WTC11 (cell line): Measurements from ENCODE around the gene KIAA0753. TPM values are rescaled to one million over a fixed set of nuclear protein-coding genes. Genes with fewer than 3 reads are reported as not detected.

Experiments used
- ATAC-seq: fragments of 200-7000 bp; cut with Tn5 transposase; 2 replicates; pipeline ENCODE4 v1.10.0; 2021; ENCODE audit warnings: mild to moderate bottlenecking, moderate library complexity
- CTCF ChIA-PET: fragments of 300-600 bp; sonication (Branson Sonifier 250); formaldehyde crosslinking; loops from one replicate; lab custom pipeline; 2021; ENCODE audit warnings: antibody characterized with exemption; lab: Charles Lee
- POLR2A ChIA-PET: fragments of 350-600 bp; sonication (Branson Sonifier 250); formaldehyde crosslinking; loops from one replicate; lab custom pipeline; 2021; ENCODE audit warnings: antibody characterized with exemption; lab: Charles Lee
- DNase-seq: peaks from one replicate; pipeline ENCODE4 v3.0.0; 2021; ENCODE audit warnings: low spot score
- H3K27ac Mint-ChIP-seq: 2 replicates; pipeline ENCODE4 v1.8.0; 2021; ENCODE audit warnings: mixed read lengths
- H3K27me3 Mint-ChIP-seq: 2 replicates; pipeline ENCODE4 v1.8.0; 2021; ENCODE audit warnings: low read depth, mild to moderate bottlenecking, moderate library complexity, mixed read lengths
- H3K36me3 Mint-ChIP-seq: 2 replicates; pipeline ENCODE4 v1.8.0; 2021; ENCODE audit warnings: mixed read lengths
- H3K4me1 Mint-ChIP-seq: 2 replicates; pipeline ENCODE4 v1.8.0; 2022; ENCODE audit warnings: mixed read lengths
- H3K4me3 Mint-ChIP-seq: 2 replicates; pipeline ENCODE4 v1.8.0; 2021; ENCODE audit warnings: mild to moderate bottlenecking, moderate library complexity, mixed read lengths
- H3K9me3 Mint-ChIP-seq: 2 replicates; pipeline ENCODE4 v1.8.0; 2021; ENCODE audit warnings: mixed read lengths
- CDX4 ChIP-seq: fragments of 250-450 bp; sonication (Bioruptor Pico); IDR thresholded peaks from 2 replicates; pipeline ENCODE4 v1.9.0; 2021; ENCODE audit warnings: moderate library complexity, mild to moderate bottlenecking, inconsistent platforms, borderline replicate concordance
- CREB1 ChIP-seq: sonication (generic); formaldehyde crosslinking; IDR thresholded peaks from 2 replicates; pipeline ENCODE4 v1.8.0; 2023; ENCODE audit warnings: mild to moderate bottlenecking, missing genetic modification reagents
- ERG ChIP-seq: fragments of 250-450 bp; sonication (Bioruptor Pico); IDR thresholded peaks from 2 replicates; pipeline ENCODE4 v1.8.0; 2021; ENCODE audit warnings: mild to moderate bottlenecking
- FOXJ3 ChIP-seq: sonication (generic); formaldehyde crosslinking; IDR thresholded peaks from 2 replicates; pipeline ENCODE4 v1.9.0; 2021; ENCODE audit warnings: missing genetic modification reagents, mild to moderate bottlenecking, borderline replicate concordance
- FOXP1 ChIP-seq: sonication (generic); formaldehyde crosslinking; IDR thresholded peaks from 2 replicates; pipeline ENCODE4 v1.8.0; 2022; ENCODE audit warnings: missing genetic modification reagents, mild to moderate bottlenecking, moderate library complexity, borderline replicate concordance
- IRF1 ChIP-seq: sonication (generic); formaldehyde crosslinking; IDR thresholded peaks from 2 replicates; pipeline ENCODE4 v1.8.0; 2023; ENCODE audit warnings: missing genetic modification reagents
- MXD4 ChIP-seq: fragments of 250-450 bp; sonication (Bioruptor Pico); IDR thresholded peaks from 2 replicates; pipeline ENCODE4 v1.8.0; 2021; ENCODE audit warnings: mild to moderate bottlenecking, moderate library complexity, borderline replicate concordance
- MYBL2 ChIP-seq: sonication (generic); formaldehyde crosslinking; IDR thresholded peaks from 2 replicates; pipeline ENCODE4 v1.8.1; 2023; ENCODE audit warnings: mild to moderate bottlenecking, moderate library complexity, missing genetic modification reagents
- NFYB ChIP-seq: sonication (generic); formaldehyde crosslinking; conservative IDR thresholded peaks from 2 replicates; pipeline ENCODE4 v1.8.0; 2022; ENCODE audit warnings: low read depth, missing genetic modification reagents
- PRDM15 ChIP-seq: sonication (generic); formaldehyde crosslinking; IDR thresholded peaks from 2 replicates; pipeline ENCODE4 v1.8.0; 2022; ENCODE audit warnings: missing genetic modification reagents
- SMAD4 ChIP-seq: sonication (generic); formaldehyde crosslinking; IDR thresholded peaks from 2 replicates; pipeline ENCODE4 v1.8.0; 2022; ENCODE audit warnings: mild to moderate bottlenecking, missing genetic modification reagents
- SOX15 ChIP-seq: fragments of 250-450 bp; sonication (Bioruptor Pico); IDR thresholded peaks from 2 replicates; pipeline ENCODE4 v1.9.0; 2021; ENCODE audit warnings: mild to moderate bottlenecking
- SP1 ChIP-seq: sonication (generic); formaldehyde crosslinking; conservative IDR thresholded peaks from 2 replicates; pipeline ENCODE4 v1.8.1; 2022; ENCODE audit warnings: missing genetic modification reagents
- STAT6 ChIP-seq: sonication (generic); formaldehyde crosslinking; conservative IDR thresholded peaks from 2 replicates; pipeline ENCODE4 v1.8.1; 2023; ENCODE audit warnings: mild to moderate bottlenecking, low read depth, missing genetic modification reagents, moderate library complexity
- USF1 ChIP-seq: sonication (generic); formaldehyde crosslinking; IDR thresholded peaks from 2 replicates; pipeline ENCODE4 v1.8.0; 2022; ENCODE audit warnings: mild to moderate bottlenecking, missing genetic modification reagents
- ZNF263 ChIP-seq: sonication (generic); formaldehyde crosslinking; IDR thresholded peaks from 2 replicates; pipeline ENCODE4 v1.8.1; 2022; ENCODE audit warnings: low read depth, mild to moderate bottlenecking, moderate library complexity, missing genetic modification reagents
- ZNF423 ChIP-seq: fragments of 250-450 bp; sonication (Bioruptor Pico); IDR thresholded peaks from 2 replicates; pipeline ENCODE4 v2.1.2; 2022; ENCODE audit warnings: mild to moderate bottlenecking, moderate library complexity
- ZNF671 ChIP-seq: fragments of 250-450 bp; sonication (Bioruptor Pico); IDR thresholded peaks from 2 replicates; pipeline ENCODE4 v1.8.0; 2021; ENCODE audit warnings: mild to moderate bottlenecking
- total RNA-seq: library from RNA; stranded (reverse); gene quantifications from 3 replicates; pipeline ENCODE4 v1.2.3, GENCODE V29; 2021

Gene KIAA0753
- total RNA-seq, 1 experiment from 2014 or later, result 22.8 TPM

- no peaks in the 10 kb centered on the region for H3K27me3 Mint-ChIP-seq
- peaks cover 23% of the 10 kb centered on the region for H3K4me1 Mint-ChIP-seq
- ATAC-seq (no peak), DNase-seq (no peak)
- H3K4me3 Mint-ChIP-seq, result peak overlapping the region; percentile 88
- CTCF ChIA-PET, result interaction anchor here (0.5 to 2.4 kb wide), 6 partner anchors 9 to 1133 kb away, joined by 3 to 5 read pairs (median 4); no protein-coding TSS in a partner anchor
- H3K27ac Mint-ChIP-seq, result no peak overlapping the region
- H3K9me3 Mint-ChIP-seq, result no peaks in the 10 kb centered on the region
- peaks cover 26% of the 10 kb centered on the region for H3K36me3 Mint-ChIP-seq
- POLR2A ChIA-PET, result no interaction called here
- TF ChIP-seq SP1, result no peak
- no peak for TF ChIP-seq ZNF671 (CRISPR knock-in tag)
- no peak for TF ChIP-seq CREB1
- TF ChIP-seq FOXP1 (CRISPR knock-in tag), result no peak
- no peak for TF ChIP-seq SMAD4 (CRISPR knock-in tag)
- no peak for TF ChIP-seq SOX15 (CRISPR knock-in tag)
- TF ChIP-seq MYBL2 (CRISPR knock-in tag), result no peak
- no peak for TF ChIP-seq STAT6 (CRISPR knock-in tag)
- TF ChIP-seq CDX4, result no peak
- TF ChIP-seq ERG (CRISPR knock-in tag), result no peak
- TF ChIP-seq FOXJ3 (CRISPR knock-in tag), result no peak
- TF ChIP-seq NFYB (CRISPR knock-in tag), result no peak
- no peak for TF ChIP-seq ZNF263 (CRISPR knock-in tag)
- TF ChIP-seq MXD4 (CRISPR knock-in tag), result no peak
- TF ChIP-seq IRF1, result no peak
- TF ChIP-seq ZNF423 (CRISPR knock-in tag), result no peak
- TF ChIP-seq PRDM15 (CRISPR knock-in tag), result no peak
- TF ChIP-seq USF1 (CRISPR knock-in tag), result no peak
Measured at GRCh38 chr17:6639014-6639585, 1.4 kb downstream of the KIAA0753 start.
